ENCODE results near the gene RAB5B.

The RAB5B gene

DNA sequence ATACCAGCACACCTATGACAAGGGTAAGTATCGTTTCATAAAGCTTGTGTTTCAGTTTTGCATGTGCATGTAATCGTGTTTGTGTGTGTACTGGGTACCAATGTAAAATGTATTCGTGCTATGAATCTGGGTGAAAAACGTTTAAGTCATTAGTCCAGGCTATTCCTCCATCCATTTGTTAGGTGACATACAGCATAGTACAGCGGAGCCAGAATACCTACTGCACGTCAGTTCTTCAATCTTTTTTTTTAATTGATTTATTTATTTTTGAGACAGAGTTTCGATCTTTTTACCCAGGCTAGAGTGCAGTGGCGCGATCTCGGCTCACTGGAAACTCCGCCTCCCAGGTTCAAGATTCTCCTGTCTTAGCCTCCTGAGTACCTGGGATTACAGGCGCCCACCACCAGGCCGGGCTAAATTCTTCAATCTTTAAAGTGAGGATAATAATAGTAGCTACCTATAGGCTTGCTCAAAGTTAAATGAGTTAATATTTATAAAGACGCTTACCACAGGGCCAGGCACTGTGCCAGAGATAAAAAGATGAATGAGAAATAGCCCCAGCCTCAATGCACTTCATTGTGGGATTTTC is 67.2 kb downstream of the RAB5B start:
- no peak for TF ChIP-seq CTCF (conservative IDR thresholded peaks at IDR 0.05; ENCODE audit: low read depth, low read length)
- H3K4me3 ChIP-seq (ENCODE audit: low read depth, low read length): peak overlapping the region; percentile 98
- no peak for DNase-seq (ENCODE audit: low read depth)

GRCh38 chr12:56041552-56042429 is 67.9 kb downstream of the RAB5B start, which contains the start of gene RPS26:
TSS of gene RPS26 (plus strand) at chr12:56041918. CDS start at chr12:56042167, 249 bp downstream.
- peak; percentile 100 for DNase-seq (ENCODE audit: low read depth)
- H3K4me3 ChIP-seq (ENCODE audit: low read depth, low read length): peak within 1 kb of the TSS; percentile 98
- TF ChIP-seq CTCF (conservative IDR thresholded peaks at IDR 0.05; ENCODE audit: low read depth, low read length): peak; percentile 54

DNA sequence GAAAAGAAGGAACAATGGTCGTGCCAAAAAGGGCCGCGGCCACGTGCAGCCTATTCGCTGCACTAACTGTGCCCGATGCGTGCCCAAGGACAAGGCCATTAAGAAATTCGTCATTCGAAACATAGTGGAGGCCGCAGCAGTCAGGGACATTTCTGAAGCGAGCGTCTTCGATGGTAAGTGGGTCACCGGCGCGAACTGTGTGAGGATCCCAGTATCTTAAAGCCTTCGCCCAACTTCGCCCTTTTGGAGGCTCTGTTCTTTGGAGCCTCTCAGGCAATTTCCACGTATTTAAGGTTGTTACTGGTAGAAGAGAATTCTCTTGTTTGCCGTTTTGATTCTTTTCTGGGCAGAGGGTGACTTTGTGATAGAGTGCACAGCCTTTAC is 68.5 kb downstream of the RAB5B start:
- peak overlapping the region; percentile 98 for H3K4me3 ChIP-seq (ENCODE audit: low read depth, low read length)
- DNase-seq (ENCODE audit: low read depth): peak; percentile 9

DNA sequence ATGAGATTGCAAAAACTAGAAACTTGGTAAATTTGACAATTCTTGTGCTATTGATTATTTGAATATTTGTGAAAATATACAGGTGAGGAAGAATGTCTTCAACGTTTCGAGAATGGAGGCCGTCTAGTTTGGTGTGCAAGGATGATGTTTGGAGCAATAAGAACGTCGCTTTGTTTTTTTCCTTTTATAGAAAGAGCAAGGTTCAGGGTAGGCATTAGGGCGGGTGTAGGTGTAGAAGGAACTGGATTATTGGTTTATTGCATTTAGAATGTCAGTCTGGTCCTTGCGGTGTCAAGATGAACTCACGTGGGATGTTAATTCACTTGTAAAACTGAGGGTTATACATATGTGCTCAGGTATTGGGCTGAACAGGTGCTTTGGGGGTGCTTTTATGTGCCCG is 69.0 kb downstream of the RAB5B start:
- no peak for TF ChIP-seq CTCF (conservative IDR thresholded peaks at IDR 0.05; ENCODE audit: low read depth, low read length)
- no peak for DNase-seq (ENCODE audit: low read depth)
- H3K4me3 ChIP-seq (ENCODE audit: low read depth, low read length): peak overlapping the region; percentile 98

All from choroid plexus epithelial cell (primary cell).